ENCODE measurements around the gene CAMTA1.
A peak's percentile ranks its signal among the peaks of the same experiment; 100 is the strongest.

Gene CAMTA1

GRCh38 chr1:6771441-6771769 is 13.8 kb upstream of the CAMTA1 start:
- H3K27ac Mint-ChIP-seq, result no peak overlapping the region
- DNase-seq, result no peak
- H3K27me3 Mint-ChIP-seq, result peaks cover 50% of the 10 kb centered on the region
- H3K4me1 Mint-ChIP-seq (ENCODE audit: low read depth), result no peaks in the 10 kb centered on the region
- H3K9me3 Mint-ChIP-seq, result no peaks in the 10 kb centered on the region
- no peaks in the 10 kb centered on the region for H3K36me3 Mint-ChIP-seq (ENCODE audit: low read depth)
- H3K4me3 Mint-ChIP-seq, result no peak overlapping the region

- H3K4me1 Mint-ChIP-seq (ENCODE audit: low read depth), result peaks cover 6% of the 10 kb centered on the region
- DNase-seq, result no peak
- H3K27me3 Mint-ChIP-seq, result peaks cover 59% of the 10 kb centered on the region
- H3K4me3 Mint-ChIP-seq, result no peak overlapping the region
- no peaks in the 10 kb centered on the region for H3K9me3 Mint-ChIP-seq
- no peak overlapping the region for H3K27ac Mint-ChIP-seq
- no peaks in the 10 kb centered on the region for H3K36me3 Mint-ChIP-seq (ENCODE audit: low read depth)
Observed at GRCh38 chr1:6774381-6774780, 10.9 kb upstream of the CAMTA1 start.

- H3K27ac Mint-ChIP-seq, result no peak overlapping the region
- H3K4me3 Mint-ChIP-seq, result no peak overlapping the region
- H3K4me1 Mint-ChIP-seq (ENCODE audit: low read depth), result peaks cover 6% of the 10 kb centered on the region
- H3K36me3 Mint-ChIP-seq (ENCODE audit: low read depth), result no peaks in the 10 kb centered on the region
- H3K27me3 Mint-ChIP-seq, result peaks cover 55% of the 10 kb centered on the region
- no peak for DNase-seq
- H3K9me3 Mint-ChIP-seq, result no peaks in the 10 kb centered on the region
Observed at GRCh38 chr1:6775261-6776043, 9.8 kb upstream of the CAMTA1 start.

DNA sequence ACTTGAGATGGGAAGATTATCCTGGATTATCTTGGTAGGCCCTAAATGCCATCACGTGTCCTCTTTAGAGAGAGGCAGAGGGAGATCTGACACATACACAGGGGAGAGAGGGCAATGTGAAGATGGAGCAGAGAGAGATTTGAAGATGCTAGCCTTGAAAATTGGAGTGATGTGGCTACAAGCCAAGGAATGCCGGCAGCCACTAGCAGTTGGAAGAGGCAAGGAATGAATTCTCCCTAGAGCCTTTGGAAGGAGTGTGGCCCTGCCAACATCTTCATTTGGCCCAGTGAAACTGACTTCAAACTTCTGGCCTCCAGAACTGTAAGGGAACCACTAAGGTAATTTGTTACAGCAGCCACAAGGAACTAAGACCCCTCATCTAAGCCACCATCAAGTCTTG is 8.9 kb upstream of the CAMTA1 start:
- Mint-ChIP-seq H3K27ac (no peak overlapping the region), H3K27me3 (peaks cover 48% of the 10 kb centered on the region), H3K36me3 (ENCODE audit: low read depth) (no peaks in the 10 kb centered on the region), H3K9me3 (no peaks in the 10 kb centered on the region), H3K4me1 (ENCODE audit: low read depth) (peaks cover 6% of the 10 kb centered on the region), H3K4me3 (no peak overlapping the region)
- no peak for DNase-seq

DNA sequence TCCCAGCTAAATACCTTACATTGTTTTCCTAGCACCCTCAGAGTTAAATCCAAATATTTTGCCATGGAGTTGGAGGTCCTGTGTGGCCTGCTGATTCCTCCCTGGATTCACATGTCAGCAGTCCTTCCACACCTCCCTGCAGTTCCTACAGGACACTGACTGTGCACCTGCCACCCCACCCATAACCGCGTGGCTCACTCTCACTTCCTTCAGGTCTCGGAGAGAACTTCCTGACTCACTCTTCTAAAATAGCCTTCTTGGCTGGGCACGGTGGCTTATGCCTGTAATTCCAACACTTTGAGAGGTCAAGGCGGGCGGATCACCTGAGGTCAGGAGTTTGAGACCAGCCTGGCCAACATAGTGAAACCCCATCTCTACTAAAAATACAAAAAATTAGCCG is 8.4 kb upstream of the CAMTA1 start:
- Mint-ChIP-seq H3K27me3 (peaks cover 43% of the 10 kb centered on the region), H3K36me3 (ENCODE audit: low read depth) (no peaks in the 10 kb centered on the region), H3K9me3 (no peaks in the 10 kb centered on the region), H3K4me1 (ENCODE audit: low read depth) (peaks cover 6% of the 10 kb centered on the region), H3K4me3 (no peak overlapping the region), H3K27ac (no peak overlapping the region)
- no peak for DNase-seq

DNA sequence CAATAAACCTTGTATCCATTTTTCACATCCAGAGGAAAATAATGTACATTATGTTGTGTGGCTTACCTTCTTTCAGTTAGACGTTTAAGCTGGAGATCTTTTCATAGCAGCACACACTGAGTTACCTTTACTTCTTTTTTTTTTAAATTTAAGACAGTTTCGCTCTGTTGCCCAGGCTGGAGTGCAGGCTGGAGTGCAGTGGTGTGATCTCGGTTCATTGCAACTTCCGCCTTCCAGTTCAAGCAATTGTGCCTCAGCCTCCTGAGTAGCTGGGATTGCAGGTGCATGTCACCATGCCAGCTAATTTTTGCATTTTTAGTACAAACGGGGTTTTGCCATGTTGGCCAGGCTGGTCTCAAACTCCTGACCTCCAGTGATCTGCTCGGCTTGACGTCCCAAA is 7.4 kb upstream of the CAMTA1 start:
- Mint-ChIP-seq H3K9me3 (no peaks in the 10 kb centered on the region), H3K27me3 (peaks cover 39% of the 10 kb centered on the region), H3K36me3 (ENCODE audit: low read depth) (no peaks in the 10 kb centered on the region), H3K4me3 (no peak overlapping the region), H3K4me1 (ENCODE audit: low read depth) (peaks cover 6% of the 10 kb centered on the region), H3K27ac (no peak overlapping the region)
- no peak for DNase-seq

DNA sequence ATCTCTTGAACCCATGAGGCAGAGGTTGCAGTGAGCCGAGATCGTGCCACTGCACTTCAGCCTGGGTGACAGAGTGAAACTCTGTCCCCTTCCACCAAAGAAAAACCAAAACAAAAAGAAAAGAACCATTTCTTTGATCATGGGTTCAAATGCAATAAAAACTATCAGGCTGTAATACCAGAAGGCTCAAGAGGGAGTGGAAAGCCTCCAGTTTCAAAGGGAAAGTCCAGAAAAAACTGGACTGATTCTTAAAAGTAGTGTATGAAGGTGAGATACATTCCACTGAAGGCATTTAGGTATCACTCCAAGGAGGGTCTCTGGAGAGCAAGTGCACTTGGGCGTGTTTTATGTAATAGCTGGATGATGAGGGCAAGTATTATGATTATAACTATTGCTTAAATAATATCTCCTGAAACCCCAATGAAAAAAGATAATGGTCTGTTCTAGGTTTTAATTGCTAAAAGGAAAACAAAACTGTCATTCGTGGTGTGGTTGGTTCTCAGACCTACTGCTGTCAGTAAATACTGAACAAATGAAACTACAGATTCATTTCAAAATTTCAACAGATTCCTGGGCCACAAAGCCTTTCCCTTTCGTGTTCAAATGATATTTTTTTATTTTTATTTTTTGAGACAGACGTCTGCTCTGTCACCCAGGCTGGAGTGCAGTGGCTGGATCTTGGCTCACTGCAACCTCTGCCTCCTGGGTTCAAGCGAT is 6.0 kb upstream of the CAMTA1 start:
- H3K27me3 Mint-ChIP-seq, result peaks cover 30% of the 10 kb centered on the region
- H3K4me1 Mint-ChIP-seq (ENCODE audit: low read depth), result peaks cover 14% of the 10 kb centered on the region
- H3K36me3 Mint-ChIP-seq (ENCODE audit: low read depth), result no peaks in the 10 kb centered on the region
- no peak overlapping the region for H3K27ac Mint-ChIP-seq
- no peak for DNase-seq
- H3K9me3 Mint-ChIP-seq, result no peaks in the 10 kb centered on the region
- H3K4me3 Mint-ChIP-seq, result no peak overlapping the region

- Mint-ChIP-seq H3K36me3 (ENCODE audit: low read depth) (peaks cover 8% of the 10 kb centered on the region), H3K9me3 (no peaks in the 10 kb centered on the region), H3K27me3 (peaks cover 14% of the 10 kb centered on the region), H3K4me1 (ENCODE audit: low read depth) (peaks cover 23% of the 10 kb centered on the region), H3K4me3 (no peak overlapping the region), H3K27ac (no peak overlapping the region)
- no peak for DNase-seq
Observed at GRCh38 chr1:6782151-6782550, 3.1 kb upstream of the CAMTA1 start.

DNA sequence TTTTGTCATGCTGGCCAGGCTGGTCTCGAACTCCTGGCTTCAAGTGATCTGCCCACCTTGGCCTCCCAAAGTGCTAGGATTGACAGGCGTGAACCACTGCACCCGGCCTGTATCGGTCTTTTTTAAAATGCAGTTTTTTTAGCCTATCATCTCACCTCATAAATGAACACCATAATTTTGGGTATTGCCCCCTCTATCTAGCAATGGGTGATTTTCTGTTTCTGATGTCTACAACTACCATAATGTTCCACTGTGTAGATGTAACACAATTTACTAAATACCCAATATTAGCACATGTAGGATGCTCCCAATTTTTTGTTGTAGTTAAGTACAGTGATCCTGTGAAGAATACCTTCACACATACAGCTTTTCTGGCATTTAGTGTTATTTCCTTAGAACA is 2.0 kb upstream of the CAMTA1 start:
- Mint-ChIP-seq H3K9me3 (no peaks in the 10 kb centered on the region), H3K36me3 (ENCODE audit: low read depth) (peaks cover 16% of the 10 kb centered on the region), H3K27ac (peak overlapping the region; percentile 80), H3K27me3 (peaks cover 7% of the 10 kb centered on the region), H3K4me3 (peak overlapping the region; percentile 83), H3K4me1 (ENCODE audit: low read depth) (peaks cover 32% of the 10 kb centered on the region)
- DNase-seq, result no peak

GRCh38 chr1:6783936-6784559 is 1.2 kb upstream of the CAMTA1 start:
- peaks cover 18% of the 10 kb centered on the region for H3K36me3 Mint-ChIP-seq (ENCODE audit: low read depth)
- DNase-seq, result no peak

DNA sequence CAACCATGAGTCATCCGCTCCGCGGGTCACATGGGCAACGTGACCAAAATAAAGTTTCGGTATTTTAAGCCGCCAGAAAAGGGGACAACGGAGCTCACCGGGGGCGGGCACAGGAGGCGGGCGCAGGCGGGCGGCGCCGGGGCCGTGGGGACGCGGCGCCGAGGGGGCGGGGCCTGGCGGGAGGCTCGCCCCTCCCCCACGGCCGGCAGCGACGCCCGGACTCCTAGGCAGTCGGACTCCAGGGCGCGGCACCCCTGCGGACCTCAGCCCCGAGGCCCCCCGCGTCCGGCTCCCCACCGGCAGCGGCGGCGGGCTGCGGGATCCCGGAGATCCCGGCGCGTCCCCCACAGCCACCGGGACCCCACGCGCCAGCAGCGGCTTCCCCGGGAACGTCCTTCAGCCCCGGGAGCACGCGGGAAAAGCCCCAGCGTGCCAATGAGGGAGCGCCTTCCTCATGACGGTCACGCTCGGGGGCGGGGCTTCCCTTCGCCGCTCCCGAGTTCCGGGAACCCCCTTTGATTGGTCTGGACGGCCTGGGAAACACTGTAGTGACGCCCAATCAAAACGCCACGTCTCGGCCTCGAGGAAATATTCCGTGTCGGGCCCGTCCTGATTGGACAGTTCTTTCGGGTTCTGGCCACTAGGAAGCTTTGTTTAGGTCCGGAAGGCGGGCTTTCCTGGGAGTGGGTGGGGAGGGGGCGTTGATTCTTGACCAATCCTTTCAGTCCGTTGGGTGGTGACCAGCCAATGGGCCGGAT is 515 bp upstream of the CAMTA1 start:
- DNase-seq, result peak; percentile 98
- Mint-ChIP-seq H3K36me3 (ENCODE audit: low read depth) (peaks cover 18% of the 10 kb centered on the region), H3K4me1 (ENCODE audit: low read depth) (peaks cover 41% of the 10 kb centered on the region), H3K4me3 (peak overlapping the region; percentile 83), H3K9me3 (no peaks in the 10 kb centered on the region), H3K27ac (peak overlapping the region; percentile 91), H3K27me3 (no peaks in the 10 kb centered on the region)

More at GRCh38 chr1:6783936-6784559, 1.2 kb upstream of the CAMTA1 start:
- H3K9me3 Mint-ChIP-seq, result no peaks in the 10 kb centered on the region
- peak overlapping the region; percentile 88 for H3K27ac Mint-ChIP-seq
- H3K4me3 Mint-ChIP-seq, result peak overlapping the region; percentile 83
- peaks cover 39% of the 10 kb centered on the region for H3K4me1 Mint-ChIP-seq (ENCODE audit: low read depth)
- H3K27me3 Mint-ChIP-seq, result no peaks in the 10 kb centered on the region

DNA sequence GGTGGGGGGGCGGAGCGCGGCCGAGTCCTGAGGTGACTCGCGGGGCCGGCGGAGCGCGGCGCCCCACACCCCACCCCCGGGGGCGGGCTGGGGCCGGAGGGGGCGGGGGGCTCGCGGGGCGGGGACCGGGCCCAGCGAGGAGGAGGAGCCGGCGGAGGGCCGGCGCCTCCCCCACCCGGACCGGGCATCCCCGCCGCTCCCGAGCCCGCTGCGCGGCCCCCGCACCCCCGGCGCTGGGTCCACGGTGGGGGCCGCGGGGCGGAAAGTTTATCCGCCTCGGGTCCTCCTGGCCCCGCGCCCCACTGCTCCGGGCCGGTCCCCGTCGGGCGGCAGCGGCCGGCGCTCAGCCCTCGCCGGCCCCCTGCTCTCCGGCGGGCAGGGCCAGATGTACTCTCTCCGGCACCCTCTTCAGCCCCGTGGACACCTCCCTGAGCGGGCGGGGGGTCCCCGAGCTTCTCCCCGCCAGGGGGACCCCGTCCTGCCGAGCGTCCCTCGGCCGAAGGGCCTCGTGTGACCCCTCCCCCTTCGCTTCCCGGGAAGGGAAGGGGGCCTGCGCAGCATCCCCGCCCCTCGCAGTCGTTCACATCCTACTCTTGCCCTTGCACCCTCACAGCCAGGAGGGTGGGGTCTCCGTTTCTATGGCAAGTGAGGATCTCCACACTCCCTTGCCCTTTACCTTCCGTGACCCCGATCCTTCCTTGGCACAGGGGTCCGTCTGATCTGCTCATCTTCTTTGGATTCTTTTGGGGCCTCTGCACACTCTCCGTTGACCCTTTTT is 663 bp downstream of the CAMTA1 start:
- Mint-ChIP-seq H3K36me3 (ENCODE audit: low read depth) (peaks cover 18% of the 10 kb centered on the region), H3K27ac (peak overlapping the region; percentile 91), H3K4me1 (ENCODE audit: low read depth) (peaks cover 48% of the 10 kb centered on the region), H3K9me3 (no peaks in the 10 kb centered on the region), H3K27me3 (no peaks in the 10 kb centered on the region), H3K4me3 (peak overlapping the region; percentile 84)
- DNase-seq, result no peak

GRCh38 chr1:6788946-6789345 is 3.7 kb downstream of the CAMTA1 start:
- Mint-ChIP-seq H3K27ac (no peak overlapping the region), H3K4me1 (ENCODE audit: low read depth) (peaks cover 61% of the 10 kb centered on the region), H3K36me3 (ENCODE audit: low read depth) (peaks cover 34% of the 10 kb centered on the region), H3K4me3 (no peak overlapping the region), H3K9me3 (no peaks in the 10 kb centered on the region), H3K27me3 (no peaks in the 10 kb centered on the region)
- no peak for DNase-seq

DNA sequence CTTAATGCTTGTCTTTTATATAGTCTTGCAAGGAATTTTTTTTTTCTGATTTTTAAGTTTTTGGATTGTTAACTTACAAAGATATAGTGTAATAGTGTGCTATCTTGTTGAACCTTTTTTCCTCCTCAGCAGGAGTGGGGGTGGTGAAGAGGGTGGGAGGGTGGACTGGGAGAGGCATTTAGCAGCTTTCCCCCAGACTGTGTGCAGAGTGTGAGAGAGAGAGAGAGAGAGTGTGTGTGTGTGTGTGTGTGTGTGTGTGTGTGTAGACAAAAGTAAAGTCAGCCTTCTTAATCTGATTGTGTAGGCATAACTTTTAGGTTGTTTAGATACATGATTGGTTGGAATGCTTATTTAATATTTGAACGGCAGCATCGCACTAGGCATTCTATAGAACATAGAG is 4.9 kb downstream of the CAMTA1 start:
- Mint-ChIP-seq H3K4me3 (no peak overlapping the region), H3K9me3 (no peaks in the 10 kb centered on the region), H3K36me3 (ENCODE audit: low read depth) (peaks cover 39% of the 10 kb centered on the region), H3K27ac (no peak overlapping the region), H3K27me3 (no peaks in the 10 kb centered on the region), H3K4me1 (ENCODE audit: low read depth) (peaks cover 70% of the 10 kb centered on the region)
- DNase-seq, result no peak
